Measurements from ENCODE around the gene GALNT9. TPM values are rescaled to one million over a fixed set of nuclear protein-coding genes. Genes with fewer than 3 reads are reported as not detected.
A peak's percentile ranks its signal among the peaks of the same experiment; 100 is the strongest.

Gene GALNT9
- total and polyA plus RNA-seq, 10 donors: 0.20 to 2.4 (median 0.84) TPM

GRCh38 chr12:132275110-132275531 lies 54.3 kb downstream of the GALNT9 start:
- DNase-seq: no peak
- intact Hi-C loops (cut with DNase I; ENCODE audit: low total_unique reads): no loop called here
- 44 to 63% (median 56%) methylated on average over 12 to 13 of the region's 13 CpGs for WGBS, 5 donors
- peaks cover 0 to 60% (median 7%) of the 10 kb centered on the region in 7 donors for H3K27me3 ChIP-seq (replicated peaks in 1 of 7)
- TF ChIP-seq CTCF (IDR thresholded peaks at IDR 0.05 in 8 of 11, conservative IDR thresholded peaks at IDR 0.05 in 3 of 11): no peak
- peak in 2 of 3 donors; percentile 48 to 78 for TF ChIP-seq POLR2AphosphoS5 (IDR thresholded peaks at IDR 0.05)
- no peaks in the 10 kb centered on the region for H3K9me3 ChIP-seq
- H3K27ac ChIP-seq: no peak overlapping the region
- peaks cover 9 to 48% (median 29%) of the 10 kb centered on the region in 6 donors for H3K4me1 ChIP-seq
- H3K36me3 ChIP-seq: no peaks in the 10 kb centered on the region
- H3K4me3 ChIP-seq: peak overlapping the region in 5 of 8 donors; percentile 4 to 41 (median 22)

- H3K4me1 ChIP-seq: peaks cover 9 to 48% (median 29%) of the 10 kb centered on the region in 6 donors
- no peaks in the 10 kb centered on the region for H3K36me3 ChIP-seq
- H3K27me3 ChIP-seq (replicated peaks in 1 of 7): peaks cover 0 to 51% (median 7%) of the 10 kb centered on the region in 7 donors
- H3K27ac ChIP-seq: peak overlapping the region in 1 of 8 donors; percentile 37
- intact Hi-C loops (cut with DNase I; ENCODE audit: low total_unique reads): no loop called here
- no peak overlapping the region for H3K4me3 ChIP-seq
- TF ChIP-seq POLR2AphosphoS5 (IDR thresholded peaks at IDR 0.05) (no peak), CTCF (IDR thresholded peaks at IDR 0.05 in 8 of 11, conservative IDR thresholded peaks at IDR 0.05 in 3 of 11) (no peak), POLR2A (IDR thresholded peaks at IDR 0.05) (no peak)
- 72 to 82% (median 80%) methylated on average over 11 of the region's 11 CpGs for WGBS, 5 donors
- no peaks in the 10 kb centered on the region for H3K9me3 ChIP-seq
- no peak for DNase-seq
Measured at GRCh38 chr12:132273992-132274334, 55.4 kb downstream of the GALNT9 start.

GRCh38 chr12:132272711-132273110 lies 56.7 kb downstream of the GALNT9 start:
- 86 to 91% (median 88%) methylated on average over 17 of the region's 17 CpGs for WGBS, 5 donors
- Histone ChIP-seq H3K4me1 (peaks cover 8 to 38% (median 24%) of the 10 kb centered on the region in 6 donors), H3K27ac (no peak overlapping the region), H3K36me3 (no peaks in the 10 kb centered on the region), H3K4me3 (no peak overlapping the region), H3K9me3 (no peaks in the 10 kb centered on the region), H3K27me3 (replicated peaks in 1 of 7) (peaks cover 0 to 43% (median 3%) of the 10 kb centered on the region in 7 donors)
- DNase-seq: no peak
- intact Hi-C loops (cut with DNase I; ENCODE audit: low total_unique reads): no loop called here
- no peak for TF ChIP-seq CTCF (IDR thresholded peaks at IDR 0.05 in 8 of 11, conservative IDR thresholded peaks at IDR 0.05 in 3 of 11)
- no peak for TF ChIP-seq POLR2AphosphoS5 (IDR thresholded peaks at IDR 0.05)
- no peak for TF ChIP-seq POLR2A (IDR thresholded peaks at IDR 0.05)

- H3K36me3 ChIP-seq: no peaks in the 10 kb centered on the region
- 67 to 83% (median 77%) methylated on average over 23 of the region's 23 CpGs; no CpG with 5 or more reads in 1 of the 5 donors for WGBS, 5 donors
- DNase-seq: no peak
- H3K4me3 ChIP-seq: no peak overlapping the region
- peaks cover 0 to 34% (median 0%) of the 10 kb centered on the region in 7 donors for H3K27me3 ChIP-seq (replicated peaks in 1 of 7)
- no peak overlapping the region for H3K27ac ChIP-seq
- intact Hi-C loops (cut with DNase I; ENCODE audit: low total_unique reads): no loop called here
- H3K4me1 ChIP-seq: peaks cover 5 to 29% (median 15%) of the 10 kb centered on the region in 6 donors
- no peak for TF ChIP-seq POLR2A (IDR thresholded peaks at IDR 0.05)
- TF ChIP-seq CTCF (IDR thresholded peaks at IDR 0.05 in 8 of 11, conservative IDR thresholded peaks at IDR 0.05 in 3 of 11): no peak
- peak in 1 of 3 donors; percentile 54 for TF ChIP-seq POLR2AphosphoS5 (IDR thresholded peaks at IDR 0.05)
- H3K9me3 ChIP-seq: no peaks in the 10 kb centered on the region
Measured at GRCh38 chr12:132271755-132272092, 57.7 kb downstream of the GALNT9 start.
